Putamen (tissue), 1 donor: ENCODE measurements around the gene GTF2IRD1.
"Not testable (repeated sequence)": the region's sequence is repeated elsewhere in the genome, so short reads cannot be mapped to it uniquely, and the experiment has no call there.

Experiments used
- DNase-seq: peaks from one replicate; pipeline ENCODE4 v3.0.0-alpha.2; 2016; ENCODE audit warnings: low spot score

The GTF2IRD1 gene

GRCh38 chr7:74491490-74491889, 37.8 kb downstream of the GTF2IRD1 start:
- DNase-seq, result not testable (repeated sequence)

- DNase-seq, result no peak
Observed at GRCh38 chr7:74493295-74493694, 39.6 kb downstream of the GTF2IRD1 start.

- DNase-seq, result no peak
Observed at GRCh38 chr7:74494076-74494548, 40.4 kb downstream of the GTF2IRD1 start.

GRCh38 chr7:74495112-74496086, 41.7 kb downstream of the GTF2IRD1 start:
- DNase-seq, result no peak

GRCh38 chr7:74496272-74496671, 42.6 kb downstream of the GTF2IRD1 start:
- DNase-seq, result no peak

GRCh38 chr7:74496773-74497172, 43.1 kb downstream of the GTF2IRD1 start:
- not testable (repeated sequence) for DNase-seq

- no peak for DNase-seq
Observed at GRCh38 chr7:74498354-74498753, 44.6 kb downstream of the GTF2IRD1 start.

GRCh38 chr7:74498996-74499834, 45.5 kb downstream of the GTF2IRD1 start:
- DNase-seq, result no peak

GRCh38 chr7:74499835-74500388, 46.2 kb downstream of the GTF2IRD1 start:
- DNase-seq, result no peak

GRCh38 chr7:74501298-74501697, 47.6 kb downstream of the GTF2IRD1 start:
- no peak for DNase-seq

GRCh38 chr7:74502216-74502891, 48.6 kb downstream of the GTF2IRD1 start:
- no peak for DNase-seq

GRCh38 chr7:74503061-74503460, 49.4 kb downstream of the GTF2IRD1 start:
- DNase-seq, result no peak

- DNase-seq, result no peak
Observed at GRCh38 chr7:74503943-74504342, 50.2 kb downstream of the GTF2IRD1 start.

GRCh38 chr7:74505471-74506324, 52.0 kb downstream of the GTF2IRD1 start:
- DNase-seq, result no peak

- no peak for DNase-seq
Observed at GRCh38 chr7:74506325-74506724, 52.6 kb downstream of the GTF2IRD1 start.

GRCh38 chr7:74507538-74508319, 54.0 kb downstream of the GTF2IRD1 start:
- no peak for DNase-seq

- not testable (repeated sequence) for DNase-seq
Observed at GRCh38 chr7:74509453-74509852, 55.7 kb downstream of the GTF2IRD1 start.

GRCh38 chr7:74511345-74511744, 57.6 kb downstream of the GTF2IRD1 start:
- no peak for DNase-seq

GRCh38 chr7:74512762-74513161, 59.1 kb downstream of the GTF2IRD1 start:
- no peak for DNase-seq

GRCh38 chr7:74514131-74514591, 60.5 kb downstream of the GTF2IRD1 start:
- peak; percentile 17 for DNase-seq
